GM18505 (cell line): Measurements from ENCODE around the gene PLBD2.
"Not testable (repeated sequence)": the region's sequence is repeated elsewhere in the genome, so short reads cannot be mapped to it uniquely, and the experiment has no call there.

Experiments
- ATAC-seq: cut with Tn5 transposase; IDR thresholded peaks from one replicate; pipeline ENCODE4 v1.9.1; 2021; ENCODE audit not compliant: unreplicated experiment
- POLR2A ChIP-seq: IDR thresholded peaks from 4 replicates; pipeline ENCODE4 v1.6.1; 2011; ENCODE audit warnings: borderline replicate concordance; ENCODE audit not compliant: insufficient read depth, insufficient read length; ENCODE audit errors: extremely low read depth

PLBD2 gene

DNA sequence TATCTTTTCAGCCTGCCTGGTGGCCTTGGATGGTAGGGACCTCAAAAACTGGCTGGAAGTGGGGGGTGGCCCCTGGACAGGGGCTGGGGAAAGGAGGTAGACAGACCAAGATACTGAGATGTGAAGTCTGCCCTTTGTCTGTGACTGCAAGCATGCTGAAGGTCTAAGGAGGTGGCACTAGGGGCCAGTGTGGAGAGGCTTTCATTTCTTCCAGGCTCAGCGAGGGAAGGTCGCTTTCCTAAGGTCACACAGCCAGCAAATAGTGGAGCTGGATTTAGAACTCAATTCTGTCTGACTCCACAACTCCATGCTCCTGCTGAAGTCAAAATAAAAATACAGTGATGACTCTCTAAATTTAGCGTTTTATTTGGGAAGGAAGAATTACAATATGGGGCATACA, 11.3 kb upstream of the PLBD2 start:
- TF ChIP-seq POLR2A = no peak
- ATAC-seq = no peak

DNA sequence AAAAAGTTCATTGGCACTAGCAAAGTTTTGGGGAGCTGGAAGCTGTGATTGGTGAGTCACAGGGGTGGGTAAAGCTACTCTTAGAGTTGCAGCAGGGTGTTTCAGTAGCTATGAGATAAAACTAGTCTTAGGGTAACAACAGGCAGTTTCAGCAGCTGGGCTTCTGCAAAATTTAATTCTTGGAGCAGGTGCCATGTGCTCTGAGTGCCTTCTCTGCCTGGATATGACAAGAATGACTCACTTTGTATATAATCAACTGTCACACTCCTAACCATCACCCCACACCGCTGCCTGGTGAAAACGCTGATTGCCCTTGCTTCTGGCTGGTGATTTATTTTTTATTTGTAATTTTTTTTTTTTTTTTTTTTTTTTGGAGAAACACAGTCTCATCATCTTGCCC, 10.5 kb upstream of the PLBD2 start:
- ATAC-seq = no peak
- TF ChIP-seq POLR2A = no peak

DNA sequence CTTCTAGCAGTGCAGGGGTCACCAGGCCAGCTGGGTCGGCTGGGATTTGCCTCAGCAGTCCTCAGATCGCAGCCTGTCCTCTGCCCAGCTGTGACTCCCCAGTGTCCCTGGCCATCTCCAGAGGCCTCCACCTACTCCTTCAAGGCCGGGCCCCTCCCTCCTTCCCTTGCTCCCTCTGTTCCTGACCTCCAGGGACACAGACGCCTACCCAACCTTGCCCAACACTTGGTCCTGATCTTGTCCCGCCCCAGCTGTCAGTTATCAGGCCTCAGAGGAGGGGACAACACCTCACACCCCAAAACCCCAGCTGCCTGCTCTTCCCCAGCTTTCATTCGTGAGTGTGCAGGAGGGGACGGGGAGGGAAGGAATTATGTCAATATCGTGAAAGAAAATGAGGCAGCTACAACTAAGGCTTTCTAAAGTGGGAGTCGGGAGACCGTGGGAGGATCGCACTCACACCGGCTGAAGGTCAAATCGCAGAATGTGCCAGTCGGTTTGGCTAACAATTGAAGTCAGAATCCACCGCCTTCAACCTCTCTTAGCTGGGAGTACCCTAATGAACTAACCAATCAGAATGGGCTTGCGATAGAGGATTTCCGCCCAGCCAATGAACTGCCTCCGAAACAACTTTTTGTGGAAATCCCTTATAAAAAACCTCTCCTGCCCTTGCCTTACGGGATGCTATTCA, 9.4 kb upstream of the PLBD2 start:
- TF ChIP-seq POLR2A = no peak
- ATAC-seq = no peak

DNA sequence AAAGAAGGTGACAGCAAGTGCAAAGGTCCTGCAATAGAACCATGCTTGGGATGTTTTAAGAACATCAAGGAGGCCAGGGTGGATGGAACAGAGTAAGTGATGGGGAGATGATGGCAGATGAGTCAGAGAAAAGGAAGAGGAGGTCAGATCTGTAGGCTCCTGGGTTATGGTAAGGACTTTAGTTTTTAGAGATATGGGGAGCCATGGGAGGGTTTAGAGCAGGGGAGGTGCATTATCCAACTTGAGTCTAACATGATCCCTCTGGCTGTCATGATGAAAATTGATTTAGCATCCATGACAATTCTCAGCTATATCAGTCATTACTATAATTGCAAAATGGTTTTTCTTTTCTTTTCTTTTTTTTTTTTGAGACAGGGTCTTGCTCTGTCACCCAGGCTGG, 7.3 kb upstream of the PLBD2 start:
- ATAC-seq = no peak
- no peak for TF ChIP-seq POLR2A

DNA sequence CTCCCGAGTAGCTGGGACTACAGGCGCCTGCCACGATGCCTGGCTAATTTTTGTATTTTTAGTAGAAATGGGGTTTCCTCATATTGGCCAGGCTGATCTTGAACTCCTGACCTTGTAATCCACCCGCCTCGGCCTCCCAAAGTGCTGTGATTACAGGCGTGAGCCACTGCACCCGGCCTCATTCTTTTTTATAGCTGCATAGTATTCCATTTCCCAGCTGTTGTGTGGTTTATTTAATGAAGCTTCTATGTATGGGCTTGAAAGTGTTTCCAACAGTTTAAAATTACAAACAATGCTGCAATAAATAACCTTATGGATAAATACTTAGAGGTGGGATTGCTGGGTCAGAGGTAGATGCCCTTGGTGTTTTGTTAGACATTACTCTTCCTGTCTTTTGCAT, 4.2 kb upstream of the PLBD2 start:
- not testable (repeated sequence) for ATAC-seq

DNA sequence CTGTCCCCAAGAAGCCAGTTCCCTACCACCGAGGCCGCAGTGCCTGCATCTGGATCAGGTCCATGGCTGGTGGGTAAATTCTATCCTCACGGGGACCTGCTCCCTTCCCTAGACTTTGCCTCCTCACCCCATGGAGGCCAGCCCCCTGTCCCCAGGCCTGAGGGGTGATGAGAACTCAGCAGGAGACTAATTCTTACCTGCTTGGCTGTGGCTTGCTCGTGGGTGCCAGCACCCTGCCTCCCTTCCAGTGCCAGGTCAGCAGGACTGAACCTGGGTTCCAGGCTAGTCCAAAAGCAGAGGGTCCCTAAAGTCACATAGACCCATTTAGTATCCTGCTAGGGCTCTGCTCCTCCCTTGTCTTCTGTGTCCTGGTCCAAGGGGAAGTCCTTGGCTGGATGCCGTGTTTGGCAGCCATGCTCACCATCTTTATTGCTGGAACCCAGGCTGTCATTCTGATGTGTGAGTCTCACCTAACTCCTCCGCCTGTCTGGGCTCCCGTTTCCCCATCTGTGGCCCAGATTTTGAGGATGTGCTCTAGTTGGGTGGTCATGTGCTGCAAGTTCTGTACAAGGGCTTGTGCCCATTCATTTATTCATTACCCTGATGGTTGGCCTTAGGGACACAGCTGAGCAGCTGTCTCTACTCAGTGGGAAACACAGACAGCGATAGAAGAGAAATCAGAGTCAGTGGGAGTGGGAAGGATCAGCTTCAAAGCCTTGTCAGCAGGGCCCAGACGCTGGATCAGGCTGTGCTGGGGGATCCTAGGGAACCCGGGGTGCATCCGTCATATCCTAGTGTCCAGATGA, 949 bp downstream of the PLBD2 start:
- peak; percentile 4 for ATAC-seq

DNA sequence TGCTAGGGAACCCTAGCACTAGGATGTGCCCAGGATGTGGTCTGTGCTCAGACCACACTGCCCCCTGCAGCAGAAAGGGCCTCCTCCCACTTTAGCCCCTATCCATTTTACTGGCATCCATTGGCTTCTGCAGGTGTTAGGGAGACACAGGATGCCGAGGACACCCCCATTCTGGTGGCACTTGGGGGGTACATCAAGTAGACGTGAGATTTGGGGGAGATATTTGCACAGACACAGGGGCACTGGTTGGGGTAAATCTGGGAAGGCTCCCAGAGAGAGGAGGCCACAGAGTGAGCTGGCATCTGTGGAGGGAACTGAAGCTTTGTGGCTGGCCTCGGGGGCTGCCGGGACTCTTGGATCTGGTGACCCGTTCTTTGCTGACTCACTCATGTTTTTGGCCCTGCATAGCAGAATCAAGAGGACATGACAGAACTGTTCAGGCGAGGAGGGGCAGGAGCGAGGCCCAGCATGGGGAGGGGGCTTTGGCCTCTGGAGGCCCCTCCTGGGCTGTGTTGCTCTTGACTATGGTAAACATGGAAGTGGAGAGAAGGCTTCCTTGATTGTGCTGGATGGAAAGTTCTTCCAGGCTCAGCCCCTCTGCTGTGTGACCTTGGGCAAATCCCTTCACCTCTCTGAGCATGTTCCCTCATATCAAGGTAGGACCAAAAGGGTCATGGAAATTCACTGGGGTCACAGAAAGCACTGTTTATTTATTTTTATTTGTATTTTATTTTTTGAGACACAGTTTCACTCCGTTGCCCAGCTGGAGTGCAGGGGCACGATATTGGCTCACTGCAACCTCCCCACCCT, 1.8 kb downstream of the PLBD2 start:
- no peak for ATAC-seq
- TF ChIP-seq POLR2A = no peak

More for the DNA sequence above, 949 bp downstream of the PLBD2 start:
- TF ChIP-seq POLR2A = no peak

DNA sequence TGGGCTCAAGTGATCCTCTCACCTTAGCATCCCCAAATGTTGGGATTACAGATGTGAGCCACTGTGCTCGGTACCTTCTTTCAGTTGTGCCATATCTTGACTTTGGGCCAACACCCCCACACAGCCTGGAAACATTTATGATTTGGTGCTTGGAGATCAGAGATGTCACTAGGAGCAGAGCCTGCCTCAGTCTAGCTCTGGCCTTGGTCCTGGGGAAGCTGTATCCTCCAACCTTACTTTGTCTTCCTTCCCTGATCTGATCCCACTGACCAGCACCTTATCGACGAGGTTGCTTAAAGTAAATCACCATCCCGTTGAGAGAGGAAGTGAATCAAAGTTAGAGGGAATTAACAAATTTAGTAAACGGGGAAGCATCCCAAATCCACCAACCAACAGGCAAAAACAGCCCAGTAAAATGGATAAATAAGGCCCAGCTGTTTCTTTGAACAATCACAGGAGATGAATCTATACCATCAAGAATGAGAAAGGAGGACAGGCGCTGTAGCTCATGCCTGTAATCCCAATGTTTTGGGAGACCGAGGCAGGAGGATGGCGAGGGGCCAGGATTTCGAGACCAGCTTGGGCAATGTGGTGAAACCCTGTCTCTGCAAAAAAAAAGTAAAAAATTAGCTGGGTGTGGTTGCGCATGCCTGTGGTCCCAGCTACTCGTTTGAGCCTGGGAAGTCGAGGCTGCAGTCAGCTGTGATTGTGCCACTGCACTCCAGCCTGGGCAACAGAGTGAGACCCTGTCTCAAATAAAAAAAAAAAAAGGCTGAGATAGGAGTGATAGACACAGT, 3.4 kb downstream of the PLBD2 start:
- TF ChIP-seq POLR2A = no peak
- no peak for ATAC-seq

DNA sequence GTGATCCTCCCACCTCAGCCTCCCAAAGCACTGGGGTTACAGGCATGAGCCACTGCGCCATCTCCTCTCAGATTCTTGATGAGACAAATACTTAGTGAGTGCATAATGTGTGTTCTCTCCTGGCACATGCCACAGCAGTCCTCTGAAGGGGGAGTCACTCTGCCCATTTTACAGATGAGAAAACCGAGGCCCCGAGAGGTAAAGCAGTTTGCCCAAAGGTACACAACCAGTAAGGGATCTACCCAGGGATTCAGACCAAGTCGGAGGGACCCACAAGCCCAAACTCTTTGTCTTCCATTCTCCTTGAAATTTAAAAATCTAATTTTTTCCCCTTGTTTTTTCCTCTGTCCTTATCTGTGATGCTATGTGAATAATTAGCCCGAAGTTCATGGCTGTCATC, 6.3 kb downstream of the PLBD2 start:
- no peak for TF ChIP-seq POLR2A
- no peak for ATAC-seq

DNA sequence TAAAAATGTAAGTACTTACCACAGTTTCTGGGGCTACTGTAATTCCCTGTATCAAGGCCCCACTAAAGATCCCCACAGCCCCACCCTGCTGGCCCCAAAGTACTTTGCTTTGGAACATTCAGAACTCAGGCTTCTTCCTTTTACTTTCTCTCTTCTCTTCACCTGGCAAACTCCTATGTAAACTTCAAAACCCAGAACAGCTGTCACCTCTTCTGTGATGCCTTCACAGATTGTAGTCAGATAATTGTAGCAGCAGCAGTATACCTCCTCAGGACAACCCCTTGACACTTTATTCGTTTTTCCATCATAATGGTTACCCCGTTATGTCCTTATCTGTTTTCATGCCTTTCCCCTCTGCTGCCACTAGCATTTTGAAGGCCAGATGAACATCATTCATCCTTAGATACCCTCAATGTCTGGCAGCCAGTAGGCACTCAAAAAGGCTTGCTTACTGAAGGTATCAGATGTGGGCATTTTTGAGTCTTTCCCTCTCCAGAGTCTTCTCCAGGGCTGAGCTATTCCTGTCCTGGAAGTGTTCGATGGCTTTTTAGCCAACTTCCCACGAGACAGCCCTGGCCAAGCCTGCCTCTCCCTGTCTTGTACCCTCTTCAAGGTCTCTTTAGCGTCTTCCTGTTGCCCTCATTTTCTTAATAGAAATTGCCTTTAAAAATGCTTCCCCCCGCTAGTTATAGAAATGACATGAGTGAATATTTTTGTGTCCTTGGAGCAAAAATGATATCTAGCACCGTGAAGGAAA, 7.4 kb downstream of the PLBD2 start:
- TF ChIP-seq POLR2A = no peak
- no peak for ATAC-seq

DNA sequence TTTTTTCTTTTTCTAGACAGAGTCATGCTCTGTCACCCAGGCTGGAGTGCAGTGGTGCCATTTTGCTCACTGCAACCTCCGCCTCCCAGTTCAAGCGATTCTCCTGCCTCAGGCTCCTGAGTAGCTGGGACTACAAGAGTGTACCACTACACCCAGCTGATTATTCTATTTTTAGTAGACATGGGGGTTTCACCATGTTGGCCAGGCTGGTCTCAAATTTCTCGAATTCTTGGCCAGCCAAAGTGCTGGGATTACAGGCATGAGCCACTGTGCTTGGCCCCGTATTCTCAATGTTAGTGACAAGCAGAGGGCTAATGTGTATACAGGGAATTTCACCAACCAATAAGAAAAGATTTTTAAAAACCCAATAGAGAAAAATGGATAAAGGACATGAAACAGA, 8.4 kb downstream of the PLBD2 start:
- no peak for ATAC-seq
- no peak for TF ChIP-seq POLR2A

DNA sequence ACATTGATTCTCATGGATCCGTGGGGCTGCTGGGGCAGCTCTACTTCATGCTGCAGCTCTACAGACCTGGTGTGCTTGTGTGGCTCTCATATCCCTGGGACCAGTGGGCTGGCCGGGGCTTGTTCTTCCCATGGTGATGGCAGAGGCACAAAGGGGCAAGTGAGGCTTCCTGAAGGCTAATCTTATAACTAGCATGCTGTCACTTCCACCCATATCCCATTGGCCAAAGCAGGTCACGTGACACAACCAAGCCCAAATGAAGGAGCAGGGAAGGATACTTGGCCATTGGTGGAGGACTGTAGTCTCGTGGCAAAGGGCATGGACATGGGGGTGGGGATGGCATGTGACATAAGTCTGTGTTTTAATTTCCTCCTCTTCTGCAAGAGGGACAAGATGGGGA, 9.9 kb downstream of the PLBD2 start:
- no peak for TF ChIP-seq POLR2A
- ATAC-seq = no peak
